GM18511 (cell line): ENCODE data around the gene PAQR6.
A peak's percentile ranks its signal among the peaks of the same experiment; 100 is the strongest.
"Not testable (repeated sequence)": the region's sequence is repeated elsewhere in the genome, so short reads cannot be mapped to it uniquely, and the experiment has no call there.

ENCODE experiments used
- ATAC-seq: cut with Tn5 transposase; IDR thresholded peaks from one replicate; pipeline ENCODE4 v1.9.1; 2021; ENCODE audit warnings: mild to moderate bottlenecking, moderate library complexity; ENCODE audit not compliant: unreplicated experiment

The PAQR6 gene

GRCh38 chr1:156233426-156234127 is 14.3 kb downstream of the PAQR6 start:
- no peak for ATAC-seq

GRCh38 chr1:156232201-156232894 is 15.5 kb downstream of the PAQR6 start:
- no peak for ATAC-seq

DNA sequence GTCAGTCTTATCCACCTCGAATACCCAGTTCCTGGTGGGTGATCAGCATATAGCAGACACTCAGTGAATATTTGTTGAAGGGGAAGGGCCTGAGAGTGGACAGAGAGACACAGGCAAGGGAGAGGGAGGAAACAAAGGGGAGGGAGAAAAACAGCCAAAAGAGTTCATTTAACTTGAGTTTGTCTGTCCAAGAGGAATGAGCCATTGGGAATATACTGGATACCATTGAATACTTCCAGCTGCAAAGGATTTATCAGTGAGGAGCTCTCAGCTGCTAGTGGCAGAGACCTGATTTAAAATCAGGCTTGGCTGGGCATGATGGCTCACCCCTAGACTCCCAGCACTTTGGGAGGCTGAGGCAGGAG is 17.4 kb downstream of the PAQR6 start:
- ATAC-seq, result no peak

DNA sequence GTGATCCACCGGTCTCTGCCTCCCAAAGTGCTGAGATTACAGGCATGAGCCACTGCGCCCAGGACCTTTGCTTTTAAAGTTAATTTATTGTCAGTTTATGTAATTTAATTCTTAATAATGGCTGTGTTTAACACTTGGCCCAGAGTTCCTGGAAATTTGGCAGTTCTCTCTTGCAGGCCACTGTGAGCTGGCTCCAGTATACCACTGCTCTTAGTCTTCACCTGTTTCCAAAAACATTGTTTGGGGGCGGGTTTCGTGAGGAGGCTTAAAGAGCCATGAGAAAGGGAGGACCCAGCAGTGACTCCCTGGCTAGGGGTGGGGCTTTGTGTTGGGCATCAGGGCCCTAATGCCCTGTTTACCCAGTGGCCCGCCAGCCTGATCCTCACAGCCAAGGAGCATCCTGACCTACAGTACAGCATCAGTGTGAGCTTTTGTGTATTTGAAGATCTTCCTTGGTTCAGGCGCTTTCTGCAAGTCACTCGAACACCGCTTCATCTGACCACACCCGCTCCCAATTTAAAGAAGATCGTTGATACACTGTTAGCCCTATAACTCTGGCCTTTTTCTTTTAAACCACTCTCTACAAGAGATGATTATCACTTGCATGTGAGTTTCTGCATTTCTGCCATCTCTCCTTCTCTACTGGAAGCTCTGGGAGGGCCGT is 17.9 kb downstream of the PAQR6 start:
- ATAC-seq, result no peak

DNA sequence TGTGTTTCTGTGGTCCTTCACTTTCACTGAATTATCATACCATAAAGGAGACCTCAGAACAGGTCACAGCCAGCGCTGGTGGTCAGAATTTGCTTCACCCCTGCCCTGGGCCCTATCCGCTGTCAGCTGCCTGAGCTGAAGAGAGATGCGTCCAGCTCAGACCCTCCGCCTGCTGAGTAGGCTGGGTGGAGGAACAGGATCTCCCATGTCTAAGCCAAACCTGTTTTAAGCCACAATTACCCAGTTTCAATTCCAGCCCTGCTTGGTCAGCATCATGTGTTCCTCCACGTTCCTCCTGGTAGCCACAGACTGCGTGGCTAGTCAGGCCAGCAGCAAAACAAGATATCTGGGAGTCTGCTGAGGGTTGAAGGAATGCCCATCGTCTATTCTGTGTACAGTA is 19.4 kb downstream of the PAQR6 start:
- no peak for ATAC-seq

DNA sequence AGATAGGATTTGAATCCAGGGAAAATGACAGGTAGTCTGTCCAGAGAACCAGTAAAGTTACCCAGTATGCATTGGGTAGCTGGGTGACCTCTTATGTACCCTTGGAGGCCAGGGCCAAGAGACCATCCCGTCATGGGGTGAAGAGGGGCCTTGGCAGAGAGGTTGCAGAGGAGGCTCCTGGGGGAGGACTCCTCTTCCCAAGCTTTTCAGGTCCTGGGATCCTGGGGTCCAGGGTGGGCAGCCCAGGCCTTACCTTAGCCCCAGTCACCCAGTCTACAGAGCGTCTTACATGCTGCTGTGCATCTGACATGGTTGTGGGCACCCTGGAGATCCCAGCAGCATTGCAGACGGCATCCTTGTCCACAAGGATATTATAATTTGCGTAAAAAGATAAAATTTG is 21.1 kb downstream of the PAQR6 start:
- no peak for ATAC-seq

GRCh38 chr1:156226116-156226538 is 21.7 kb downstream of the PAQR6 start:
- peak; percentile 62 for ATAC-seq

DNA sequence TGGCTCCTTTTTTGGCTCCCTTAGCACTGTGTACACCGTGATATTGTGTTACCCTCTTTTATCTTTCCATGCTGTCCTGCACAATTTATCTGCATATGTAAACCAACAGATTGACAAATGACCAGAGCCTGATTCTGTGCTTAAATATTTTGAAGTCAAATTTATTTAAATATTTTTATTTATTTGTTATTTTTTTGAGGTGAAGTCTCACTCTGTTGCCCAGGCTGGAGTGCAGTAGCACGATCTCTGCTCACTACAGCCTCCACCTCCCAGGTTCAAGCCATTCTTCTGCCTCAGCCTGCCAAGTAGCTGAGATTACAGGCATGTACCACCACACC is 22.2 kb downstream of the PAQR6 start:
- ATAC-seq, result peak; percentile 4

DNA sequence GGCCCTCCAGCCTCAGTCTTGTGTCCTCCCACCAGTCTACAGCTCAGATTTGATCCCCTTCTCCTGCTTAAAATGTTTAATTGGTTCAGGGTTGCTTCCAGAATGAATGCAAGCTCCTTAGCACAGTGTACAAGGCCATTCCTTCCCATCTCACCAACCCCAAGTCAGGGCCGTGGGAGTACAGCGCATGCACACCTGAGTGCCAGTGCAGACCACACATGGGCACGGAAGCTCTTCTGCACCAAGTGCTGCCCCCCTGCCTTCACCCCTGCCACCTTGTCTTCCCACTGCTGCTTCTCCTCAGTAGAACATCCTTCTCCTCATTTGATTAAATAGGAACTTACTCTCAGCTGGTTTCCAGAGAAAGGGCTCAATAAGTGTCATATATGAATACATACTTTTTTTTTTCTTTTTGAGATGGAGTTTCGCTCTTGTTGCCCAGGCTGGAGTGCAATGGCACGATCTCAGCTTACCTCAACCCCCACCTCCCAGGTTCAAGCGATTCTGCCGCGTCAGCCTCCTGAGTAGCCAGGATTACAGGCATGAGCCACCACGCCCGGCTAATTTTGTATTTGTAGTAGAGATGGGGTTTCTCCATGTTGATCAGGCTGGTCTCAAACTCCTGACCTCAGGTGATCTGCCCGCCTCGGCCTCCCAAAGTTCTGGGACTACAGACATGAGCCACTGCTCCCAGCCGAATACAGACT is 25.7 kb downstream of the PAQR6 start:
- no peak for ATAC-seq

DNA sequence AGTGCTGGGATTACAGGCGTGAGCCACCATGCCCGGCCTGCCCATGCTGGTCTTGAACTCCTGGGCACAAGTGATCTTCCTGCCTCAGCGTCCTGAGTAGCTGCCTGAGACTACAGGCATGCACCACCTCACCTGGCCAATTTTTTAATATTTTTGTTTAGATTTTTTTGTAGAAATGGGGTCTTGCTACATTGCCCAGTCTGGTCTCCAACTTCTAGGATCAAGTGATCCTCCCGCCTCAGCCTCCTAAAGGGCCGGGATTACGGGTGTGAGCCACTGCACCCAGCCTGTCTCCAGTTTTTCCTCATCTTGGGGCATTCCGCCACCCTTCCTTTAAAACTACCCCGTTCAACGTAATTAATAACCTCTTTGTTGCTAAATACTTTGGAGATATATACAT is 27.6 kb downstream of the PAQR6 start:
- no peak for ATAC-seq

DNA sequence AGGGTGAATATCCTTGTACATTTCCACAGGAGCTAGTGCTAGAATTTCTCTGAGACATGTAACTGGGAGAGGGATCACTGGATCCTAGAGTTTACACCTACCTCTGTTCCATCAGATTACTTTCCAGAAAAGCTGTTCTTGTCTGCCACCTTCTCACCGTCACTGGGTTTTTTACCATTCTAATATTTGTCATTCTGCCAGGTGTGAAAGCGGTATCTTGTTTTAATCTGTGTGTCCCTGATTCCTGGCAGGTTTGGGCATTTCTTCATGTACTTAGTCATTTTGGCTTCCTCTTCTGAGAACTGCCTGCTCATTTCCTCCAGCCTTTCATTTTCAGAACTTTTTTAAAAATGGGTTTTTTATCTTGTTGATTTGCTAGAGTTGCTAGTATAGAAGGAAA is 30.0 kb downstream of the PAQR6 start:
- ATAC-seq, result no peak

DNA sequence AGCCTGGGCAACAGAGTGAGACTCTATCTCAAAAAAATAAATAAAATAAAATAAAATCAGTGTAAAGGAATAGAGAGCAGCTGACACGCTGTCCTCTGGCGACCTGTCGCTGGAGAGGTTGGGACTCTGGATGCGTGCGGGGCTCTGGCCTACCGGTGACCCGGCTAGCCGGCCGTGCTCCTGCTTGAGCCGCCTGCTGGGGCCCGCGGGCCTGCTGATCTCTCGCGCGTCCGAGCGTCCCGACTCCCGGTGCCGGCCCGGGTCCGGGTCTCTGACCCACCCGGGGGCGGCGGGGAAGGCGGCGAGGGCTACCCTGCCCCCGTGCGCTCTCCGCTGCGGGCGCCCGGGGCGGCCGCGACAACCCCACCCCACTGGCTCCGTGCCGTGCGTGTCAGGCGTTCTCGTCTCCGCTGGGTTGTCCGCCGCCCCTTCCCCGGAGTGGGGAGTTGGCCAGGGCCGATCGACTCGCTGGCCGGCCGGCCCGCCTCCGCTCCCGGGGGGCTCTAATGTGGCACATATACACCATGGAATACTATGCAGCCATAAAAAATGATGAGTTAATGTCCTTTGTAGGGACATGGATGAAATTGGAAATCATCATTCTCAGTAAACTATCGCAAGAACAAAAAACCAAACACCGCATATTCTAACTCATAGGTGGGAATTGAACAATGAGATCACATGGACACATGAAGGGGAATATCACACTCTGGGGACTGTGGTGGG is 31.3 kb downstream of the PAQR6 start:
- ATAC-seq, result not testable (repeated sequence)

DNA sequence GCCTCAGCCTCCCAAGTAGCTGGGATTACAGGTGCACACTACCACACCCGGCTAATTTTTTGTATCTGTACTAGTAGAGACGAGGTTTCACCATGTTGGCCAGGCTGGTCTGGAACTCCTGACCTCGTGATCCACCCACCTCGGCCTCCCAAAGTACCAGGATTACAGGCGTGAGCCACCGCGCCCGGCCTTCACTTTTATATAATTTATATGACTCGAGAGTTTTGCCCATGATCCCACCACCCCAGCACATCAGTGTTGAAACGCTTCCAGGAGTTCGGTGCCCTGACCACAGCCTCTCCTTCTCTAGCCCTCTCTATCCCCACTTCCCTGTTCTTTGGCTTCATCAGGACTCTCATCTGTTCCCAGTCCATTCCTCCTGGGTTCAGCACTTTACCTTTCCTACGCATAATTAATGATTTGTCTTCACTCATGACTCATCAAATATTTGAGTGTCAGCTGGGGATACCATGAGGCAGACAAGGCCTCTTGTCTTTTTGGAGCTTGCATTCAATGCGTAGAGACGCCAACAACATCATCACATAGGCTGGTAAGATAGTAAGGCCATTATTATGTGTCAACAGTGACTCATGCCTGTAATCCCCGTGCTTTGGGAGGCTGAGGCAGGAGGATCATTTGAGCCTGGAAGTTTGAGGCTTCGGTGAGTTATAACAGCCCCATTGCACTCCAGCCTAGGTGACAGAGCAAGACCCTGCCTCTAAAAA is 33.7 kb downstream of the PAQR6 start:
- no peak for ATAC-seq

DNA sequence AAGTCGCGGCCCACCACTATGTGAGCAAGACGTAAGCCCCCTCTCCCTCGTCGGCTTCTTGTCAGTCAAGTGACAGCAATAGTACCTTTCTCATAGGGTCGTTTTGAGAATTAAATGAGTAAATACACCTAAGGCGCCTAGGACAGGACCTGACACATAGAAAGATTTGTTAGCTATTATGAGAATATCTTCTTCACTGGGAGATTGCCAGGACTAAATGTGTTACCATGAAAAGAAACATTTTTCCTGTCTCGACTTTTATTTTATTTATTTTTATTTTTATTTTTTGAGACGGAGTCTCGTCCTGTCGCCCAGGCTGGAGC is 34.3 kb downstream of the PAQR6 start:
- ATAC-seq, result no peak

DNA sequence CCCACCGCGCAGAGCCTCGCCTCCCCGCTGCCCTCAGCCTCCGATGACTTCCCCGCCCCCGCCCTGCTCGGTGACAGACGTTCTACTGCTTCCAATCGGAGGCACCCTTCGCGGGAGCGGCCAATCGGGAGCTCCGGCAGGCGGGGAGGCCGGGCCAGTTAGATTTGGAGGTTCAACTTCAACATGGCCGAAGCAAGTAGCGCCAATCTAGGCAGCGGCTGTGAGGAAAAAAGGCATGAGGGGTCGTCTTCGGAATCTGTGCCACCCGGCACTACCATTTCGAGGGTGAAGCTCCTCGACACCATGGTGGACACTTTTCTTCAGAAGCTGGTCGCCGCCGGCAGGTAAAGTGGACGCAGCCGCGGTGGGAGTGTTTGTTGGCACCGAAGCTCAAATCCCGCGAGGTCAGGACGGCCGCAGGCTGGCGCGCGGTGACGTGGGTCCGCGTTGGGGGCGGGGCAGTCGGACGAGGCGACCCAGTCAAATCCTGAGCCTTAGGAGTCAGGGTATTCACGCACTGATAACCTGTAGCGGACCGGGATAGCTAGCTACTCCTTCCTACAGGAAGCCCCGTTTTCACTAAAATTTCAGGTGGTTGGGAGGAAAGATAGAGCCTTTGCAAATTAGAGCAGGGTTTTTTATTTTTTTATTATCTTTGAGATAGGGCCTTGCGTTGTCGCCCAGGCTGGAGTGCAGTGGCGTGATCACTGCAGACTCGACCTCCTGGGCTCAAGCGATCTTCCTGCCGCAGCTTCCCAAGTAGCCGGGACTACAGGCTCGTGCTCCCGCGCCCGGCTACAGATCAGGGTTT is 34.8 kb downstream of the PAQR6 start, which contains the start of gene PMF1:
Gene PMF1, plus strand, starts transcription at position 175 of the 811 bp plus-strand sequence. Its CDS starts 9 bp downstream, at position 184.
- peak; percentile 93 for ATAC-seq

GRCh38 chr1:156212130-156212529 is 35.7 kb downstream of the PAQR6 start:
- ATAC-seq, result no peak

GRCh38 chr1:156211243-156211642 is 36.6 kb downstream of the PAQR6 start:
- no peak for ATAC-seq

- ATAC-seq, result no peak
Measured at GRCh38 chr1:156204686-156205085, 43.2 kb downstream of the PAQR6 start.

DNA sequence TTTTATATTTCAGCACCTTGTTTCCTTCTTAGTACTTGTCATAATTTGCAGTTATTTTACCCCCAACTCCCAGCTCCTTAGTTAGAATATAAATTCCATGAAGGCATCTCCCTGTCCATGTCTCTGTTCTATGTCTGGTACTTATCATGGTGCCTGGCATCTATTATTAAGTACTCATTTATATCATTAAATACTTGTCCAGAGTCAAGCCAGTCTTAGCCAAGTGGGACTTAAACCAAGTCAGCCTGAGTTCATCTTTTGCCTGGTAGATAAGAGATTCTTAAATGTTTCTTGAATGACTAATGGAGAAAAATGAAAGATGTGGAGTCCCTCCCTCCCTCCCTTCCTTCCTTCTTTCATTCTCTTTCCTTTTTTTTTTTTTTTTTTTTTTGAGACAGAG is 44.5 kb downstream of the PAQR6 start:
- no peak for ATAC-seq

- no peak for ATAC-seq
Measured at GRCh38 chr1:156200044-156200443, 47.8 kb downstream of the PAQR6 start.
